HG03457 (cell line): ENCODE results near the gene U2AF1L4.
A peak's percentile ranks its signal among the peaks of the same experiment; 100 is the strongest.

ENCODE experiments used
- ATAC-seq: cut with Tn5 transposase; IDR thresholded peaks from one replicate; pipeline ENCODE4 v1.9.1; 2021; ENCODE audit warnings: moderate number of reproducible peaks; ENCODE audit not compliant: unreplicated experiment

The U2AF1L4 gene

GRCh38 chr19:35714601-35715354, 30.4 kb downstream of the U2AF1L4 start:
- no peak for ATAC-seq

DNA sequence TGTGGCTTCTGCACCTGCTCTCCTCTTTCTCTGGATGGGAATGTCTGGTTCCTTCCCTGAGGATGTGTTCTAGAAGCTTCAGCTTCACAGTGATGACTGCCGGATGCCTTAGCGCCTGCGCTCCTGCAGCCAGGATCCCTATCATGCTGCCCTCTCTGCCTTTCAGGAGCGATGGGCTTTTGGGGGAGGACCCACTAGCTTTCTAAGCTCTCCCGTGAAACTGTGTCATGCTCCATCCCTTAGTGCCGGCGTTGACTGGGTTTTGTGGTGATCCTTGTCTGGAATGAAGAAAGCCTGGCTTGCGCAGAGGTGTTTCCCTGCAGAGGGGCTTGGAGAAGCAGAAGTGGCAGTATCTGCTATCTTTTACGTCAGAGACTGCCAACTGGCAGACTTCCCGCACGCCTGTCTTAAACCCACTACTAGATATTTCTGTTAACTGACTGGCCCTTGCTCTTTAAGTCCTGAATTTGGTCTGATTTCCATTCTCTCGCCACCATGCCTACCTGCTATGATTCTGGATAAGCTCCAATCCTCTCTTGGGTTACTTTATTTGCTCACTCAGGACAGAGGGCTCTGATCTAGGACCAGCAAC, 31.2 kb downstream of the U2AF1L4 start:
- no peak for ATAC-seq

- ATAC-seq: no peak
Measured at GRCh38 chr19:35713506-35713850, 31.7 kb downstream of the U2AF1L4 start.

- ATAC-seq: no peak
Measured at GRCh38 chr19:35712567-35713505, 32.4 kb downstream of the U2AF1L4 start.

GRCh38 chr19:35710784-35711723, 34.2 kb downstream of the U2AF1L4 start:
- ATAC-seq: no peak

GRCh38 chr19:35708391-35708790, 36.8 kb downstream of the U2AF1L4 start:
- ATAC-seq: no peak

DNA sequence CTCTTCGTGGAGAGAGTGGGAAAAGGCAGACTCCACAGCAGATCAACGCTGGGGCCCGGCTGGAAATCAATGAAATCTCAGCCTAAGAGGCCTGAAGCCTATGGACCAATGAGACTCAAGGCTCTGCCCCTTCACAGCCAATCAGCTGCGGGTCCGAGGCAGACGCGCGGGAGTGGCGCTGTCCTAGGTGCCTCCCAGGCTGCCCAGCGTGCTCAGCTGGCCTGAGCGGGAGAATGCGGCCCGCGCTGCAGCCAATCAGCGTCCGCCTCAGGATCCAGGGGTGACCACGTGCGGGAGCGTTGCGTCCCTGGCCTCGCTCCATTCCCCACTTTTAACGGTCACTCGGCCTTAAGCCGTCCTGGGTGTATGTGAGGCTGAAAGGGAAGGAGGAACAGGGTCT, 41.0 kb downstream of the U2AF1L4 start, which contains the start of gene ZBTB32:
Gene ZBTB32 (plus strand): TSS at position 341 of the 400 bp plus-strand sequence. CDS start 10,069 bp downstream, outside the sequence.
- no peak for ATAC-seq

GRCh38 chr19:35703343-35703742, 41.9 kb downstream of the U2AF1L4 start:
- no peak for ATAC-seq

- ATAC-seq: peak; percentile 86
Measured at GRCh38 chr19:35702223-35703012, 42.8 kb downstream of the U2AF1L4 start.

DNA sequence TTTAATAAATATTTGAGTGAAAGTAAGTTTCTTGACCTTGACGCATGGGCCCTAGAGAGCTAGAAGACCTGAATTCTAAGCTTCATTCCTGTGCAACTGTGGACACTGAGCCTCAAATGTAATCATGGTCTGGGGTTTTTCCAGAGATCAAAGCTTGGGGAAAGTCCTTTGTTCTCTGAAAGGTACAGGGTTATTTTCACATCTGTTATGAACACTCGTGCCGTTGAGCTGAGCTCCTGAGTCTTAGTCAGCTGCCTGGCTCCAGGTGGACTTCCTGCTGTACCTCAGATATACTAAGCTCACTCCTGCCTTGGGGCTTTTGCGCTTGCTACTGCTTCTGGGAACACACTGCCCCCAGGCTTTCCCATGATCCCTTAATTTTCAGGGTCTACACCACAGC, 48.4 kb downstream of the U2AF1L4 start:
- no peak for ATAC-seq

- no peak for ATAC-seq
Measured at GRCh38 chr19:35695895-35696422, 49.3 kb downstream of the U2AF1L4 start.

DNA sequence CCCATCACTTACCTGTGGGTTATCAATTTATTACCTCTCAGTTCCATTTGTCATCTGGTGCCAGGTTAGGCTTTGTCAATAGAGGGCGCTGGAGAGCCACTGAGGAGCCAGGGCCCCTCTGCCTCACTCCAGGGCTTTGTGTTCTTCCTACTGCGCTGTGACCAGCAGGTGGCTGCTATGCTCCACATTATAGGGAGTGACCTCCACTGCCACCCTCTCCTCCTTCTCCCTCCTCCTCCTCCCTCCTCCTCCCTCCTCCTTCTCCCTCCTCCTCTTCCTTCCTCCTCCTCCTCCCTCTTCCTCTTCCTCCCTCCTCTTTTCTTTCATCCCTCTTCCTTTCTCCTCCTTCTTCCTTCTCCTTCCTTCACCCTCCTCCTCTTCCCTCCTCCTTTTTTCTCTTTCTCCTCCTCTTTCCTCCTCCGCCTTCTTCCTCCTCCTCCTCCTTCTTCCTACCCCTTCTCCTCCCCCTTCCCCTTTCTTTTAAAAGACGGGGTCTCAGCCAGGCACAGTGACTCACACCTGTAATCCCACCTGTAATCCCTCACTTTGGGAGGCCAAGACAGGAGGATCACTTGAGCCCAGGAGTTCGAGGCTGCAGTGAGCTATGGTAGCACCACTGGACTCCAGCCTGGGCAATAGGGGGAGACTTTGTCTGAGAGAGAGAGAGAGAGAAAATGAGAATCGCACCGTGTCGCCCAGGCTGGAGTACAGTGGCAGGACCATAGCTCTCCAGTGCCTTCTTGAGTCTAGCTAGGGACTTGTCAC, 51.2 kb downstream of the U2AF1L4 start:
- ATAC-seq: no peak

DNA sequence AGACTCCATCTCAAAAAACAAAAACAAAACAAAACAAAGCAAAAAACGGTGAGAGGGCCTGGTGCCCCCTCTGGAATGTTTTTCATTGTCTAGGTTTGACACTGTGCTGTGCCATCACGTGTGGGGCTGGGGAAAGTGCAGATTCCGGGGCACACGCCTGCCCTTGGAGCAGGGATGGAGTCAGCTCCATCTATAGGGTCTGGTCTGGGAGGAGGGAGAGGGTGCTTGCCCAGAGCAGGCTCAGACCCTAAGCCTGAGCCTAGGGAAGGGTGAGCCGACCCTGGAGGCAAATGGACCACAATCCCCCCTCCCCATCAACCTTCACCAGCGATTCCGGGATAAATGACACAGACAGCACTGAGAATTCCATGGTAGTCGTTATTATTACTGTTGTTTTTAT, 51.8 kb downstream of the U2AF1L4 start:
- no peak for ATAC-seq
